Gastrocnemius medialis (tissue), 4 donors: ENCODE data around the gene ADCY1. TPM values are rescaled to one million over a fixed set of nuclear protein-coding genes. Genes with fewer than 3 reads are reported as not detected.

Experiments used
- ATAC-seq, 2 donors: fragments of 150-250 bp; one replicate each; pipeline ENCODE4 v1.9.1; 2016
- DNase-seq, 2 donors: peaks; one replicate each; pipeline ENCODE4 v3.0.0-alpha.2; 2019
- H3K27ac ChIP-seq, 4 donors: fragments of 200-600 bp; sonication (generic); 1 replicate in 1 of 4; 2 replicates in 3 of 4; pipeline ENCODE4 v1.5.1; 2016 to 2018; ENCODE audit warnings: mild to moderate bottlenecking in 2 of 4, moderate library complexity in 1 of 4
- H3K27me3 ChIP-seq, 3 donors: fragments of 200-600 bp; sonication (generic) in 2 of 3; 1 replicate in 1 of 3; 2 replicates in 2 of 3; pipeline versions ENCODE4 v1.5.1 to v1.6.0; 2016 to 2019; ENCODE audit warnings: mild to moderate bottlenecking in 1 of 3, moderate library complexity in 1 of 3
- H3K36me3 ChIP-seq, 2 donors: fragments of 200-600 bp; sonication (generic) in 1 of 2; one replicate each; pipeline ENCODE4 v1.5.1; 2017 to 2018
- H3K4me1 ChIP-seq, 2 donors: fragments of 200-600 bp; sonication (generic) in 1 of 2; one replicate each; pipeline ENCODE4 v1.5.1; 2016 to 2017; ENCODE audit warnings: mild to moderate bottlenecking in 2 of 2
- H3K4me3 ChIP-seq, 4 donors: fragments of 200-600 bp; sonication (generic) in 3 of 4; 1 replicate in 1 of 4; 2 replicates in 3 of 4; pipeline ENCODE4 v1.5.1; 2016 to 2019; ENCODE audit warnings: mild to moderate bottlenecking in 2 of 4
- H3K9me3 ChIP-seq, 3 donors: fragments of 200-600 bp; sonication (generic) in 2 of 3; 1 replicate in 1 of 3; 2 replicates in 2 of 3; pipeline ENCODE4 v1.5.1; 2016 to 2019
- POLR2A ChIP-seq, 2 donors: fragments of 450-650 bp; IDR thresholded peaks; one replicate each; pipeline ENCODE4 v1.6.1; 2017; ENCODE audit warnings: antibody characterized with exemption in 2 of 2, mild to moderate bottlenecking in 2 of 2, moderate library complexity in 2 of 2
- in situ Hi-C, 4 donors: fragments of 200-750 bp; cut with MboI; loops; one replicate each; pipeline versions ENCODE4 v1.15.0 to v1.8.0; 2017; ENCODE audit warnings: low sequenced_read_pairs in 4 of 4
- intact Hi-C: fragments of 100-400 bp; cut with DNase I; formaldehyde crosslinking; loops from one replicate; pipeline ENCODE4 v1.15.1; 2023; ENCODE audit warnings: low total_unique reads
- total RNA-seq, 4 donors: library from RNA; depleted of rRNA; stranded (reverse); fragments of >200 nt; gene quantifications; one replicate each; pipeline versions ENCODE4 v1.1.0 to v1.2.3, GENCODE V29; 2016
- TF ChIP-seq, protein P1 (sequence below), 5 experiments: fragments of 450-650 bp in 3 of 5; fragments of 200-600 bp in 2 of 5; sonication (generic) in 2 of 5; IDR thresholded peaks in 4 of 5; conservative IDR thresholded peaks in 1 of 5; 1 replicate in 4 of 5; 2 replicates in 1 of 5; pipeline ENCODE4 v1.5.1; 2016 to 2019; ENCODE audit warnings: antibody characterized with exemption in 5 of 5, mild to moderate bottlenecking in 3 of 5, moderate library complexity in 3 of 5

Gene ADCY1
- total RNA-seq, 4 donors from 2014 or later, result 0.42 to 3.5 (median 1.4) TPM

DNA sequence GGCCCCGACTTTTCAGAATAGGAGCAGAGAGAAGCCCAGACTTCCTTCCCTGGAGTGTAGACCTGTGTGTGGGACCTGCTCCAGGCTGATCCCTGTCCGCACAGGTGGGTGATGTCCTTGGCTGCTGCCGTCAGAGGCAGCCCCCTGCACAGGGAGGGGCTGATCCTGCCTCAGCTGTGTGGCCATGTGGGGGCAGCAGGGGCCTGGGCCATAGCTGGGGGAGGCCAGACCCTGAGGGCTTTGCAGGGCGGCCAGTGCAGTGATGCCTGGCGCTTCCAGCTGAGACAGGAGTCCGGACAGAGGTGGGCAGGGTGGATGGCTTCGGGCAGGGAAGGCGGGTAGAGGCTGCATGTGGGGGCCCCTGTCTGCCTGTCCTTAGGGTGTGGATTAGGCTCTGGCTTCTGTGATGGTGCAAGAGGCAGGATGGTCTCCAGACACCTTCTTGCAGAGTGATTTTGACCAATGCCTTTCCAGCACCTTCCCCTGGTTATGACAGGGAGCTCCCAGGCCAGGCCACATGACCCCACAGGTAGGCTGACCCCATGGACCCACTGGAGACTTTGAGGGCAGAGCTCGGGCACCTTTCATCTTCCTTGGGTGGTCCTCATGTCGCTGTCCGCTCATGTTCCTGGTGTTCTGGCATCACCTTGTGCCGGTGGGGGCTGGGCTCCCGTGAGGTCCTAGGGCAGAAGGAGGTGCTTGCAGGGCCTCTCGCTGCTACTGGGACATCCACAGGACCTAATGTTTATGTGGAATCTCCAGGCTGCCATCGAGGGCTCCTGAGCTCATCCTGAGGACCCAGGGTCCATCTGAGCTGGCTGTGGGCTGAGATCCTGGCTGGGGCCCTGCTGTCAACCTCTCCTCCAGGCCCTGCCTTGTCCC, 141.5 kb downstream of the ADCY1 start:
- no peak overlapping the region for H3K27ac ChIP-seq

DNA sequence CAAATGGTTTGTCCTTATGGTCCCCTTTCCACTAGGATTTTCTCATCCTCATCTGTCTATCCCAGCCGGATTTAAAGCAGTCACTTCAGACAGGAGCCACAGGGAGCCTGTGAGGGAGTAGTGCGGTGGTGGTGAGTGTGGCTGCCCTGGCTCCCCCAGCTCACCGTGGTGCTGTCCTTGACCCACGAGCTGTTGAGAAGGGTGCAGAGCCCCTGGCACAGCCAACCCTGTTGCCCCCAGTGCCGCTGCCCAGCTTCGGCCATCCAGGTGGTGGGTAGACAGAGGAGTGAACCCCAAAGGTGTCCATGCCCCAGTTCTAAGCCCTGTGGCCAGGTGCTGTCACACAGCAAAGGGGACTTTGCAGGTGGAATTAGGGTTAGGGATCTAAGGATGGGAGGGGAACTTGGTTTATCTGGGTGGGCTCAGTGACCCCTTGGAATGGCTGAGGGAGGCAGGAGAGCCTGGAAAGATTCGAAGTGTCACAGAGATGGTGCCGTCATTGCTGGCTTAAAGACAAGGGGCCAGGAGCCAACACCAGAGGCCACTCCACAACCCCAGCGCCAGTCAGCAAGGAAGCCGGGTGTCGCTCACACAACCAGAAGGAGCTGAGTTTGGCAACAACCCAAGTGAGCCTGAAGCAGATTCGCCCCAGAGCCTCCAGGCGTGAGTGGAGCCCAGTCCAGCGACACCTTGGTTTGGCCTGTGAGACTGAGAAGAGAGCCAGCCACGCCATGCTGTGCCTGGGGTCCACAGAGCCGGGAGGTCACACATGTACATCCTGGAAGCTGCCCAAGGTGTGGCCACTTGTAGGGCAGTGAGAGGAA, 142.4 kb downstream of the ADCY1 start:
- TF ChIP-seq, protein P1, sequence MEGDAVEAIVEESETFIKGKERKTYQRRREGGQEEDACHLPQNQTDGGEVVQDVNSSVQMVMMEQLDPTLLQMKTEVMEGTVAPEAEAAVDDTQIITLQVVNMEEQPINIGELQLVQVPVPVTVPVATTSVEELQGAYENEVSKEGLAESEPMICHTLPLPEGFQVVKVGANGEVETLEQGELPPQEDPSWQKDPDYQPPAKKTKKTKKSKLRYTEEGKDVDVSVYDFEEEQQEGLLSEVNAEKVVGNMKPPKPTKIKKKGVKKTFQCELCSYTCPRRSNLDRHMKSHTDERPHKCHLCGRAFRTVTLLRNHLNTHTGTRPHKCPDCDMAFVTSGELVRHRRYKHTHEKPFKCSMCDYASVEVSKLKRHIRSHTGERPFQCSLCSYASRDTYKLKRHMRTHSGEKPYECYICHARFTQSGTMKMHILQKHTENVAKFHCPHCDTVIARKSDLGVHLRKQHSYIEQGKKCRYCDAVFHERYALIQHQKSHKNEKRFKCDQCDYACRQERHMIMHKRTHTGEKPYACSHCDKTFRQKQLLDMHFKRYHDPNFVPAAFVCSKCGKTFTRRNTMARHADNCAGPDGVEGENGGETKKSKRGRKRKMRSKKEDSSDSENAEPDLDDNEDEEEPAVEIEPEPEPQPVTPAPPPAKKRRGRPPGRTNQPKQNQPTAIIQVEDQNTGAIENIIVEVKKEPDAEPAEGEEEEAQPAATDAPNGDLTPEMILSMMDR (IDR thresholded peaks at IDR 0.05 in 4 of 5, conservative IDR thresholded peaks at IDR 0.05 in 1 of 5), result no peak
- TF ChIP-seq POLR2A (IDR thresholded peaks at IDR 0.05), result no peak
- H3K9me3 ChIP-seq, result no peaks in the 10 kb centered on the region
- no peak overlapping the region for H3K27ac ChIP-seq
- ATAC-seq, result no peak
- in situ Hi-C loops, result no loop called here
- H3K4me3 ChIP-seq, result no peak overlapping the region
- H3K27me3 ChIP-seq, result no peaks in the 10 kb centered on the region
- H3K36me3 ChIP-seq, result no peaks in the 10 kb centered on the region
- no peak for DNase-seq
- intact Hi-C loops, result no loop called here
- H3K4me1 ChIP-seq, result no peaks in the 10 kb centered on the region

More for the DNA sequence above, 141.5 kb downstream of the ADCY1 start:
- H3K4me3 ChIP-seq, result no peak overlapping the region
- H3K36me3 ChIP-seq, result no peaks in the 10 kb centered on the region
- in situ Hi-C loops (no loop called here), intact Hi-C loops (no loop called here)
- H3K9me3 ChIP-seq, result no peaks in the 10 kb centered on the region
- H3K4me1 ChIP-seq, result no peaks in the 10 kb centered on the region
- H3K27me3 ChIP-seq, result no peaks in the 10 kb centered on the region
- TF ChIP-seq, protein P1 (IDR thresholded peaks at IDR 0.05 in 4 of 5, conservative IDR thresholded peaks at IDR 0.05 in 1 of 5), result no peak
- no peak for TF ChIP-seq POLR2A (IDR thresholded peaks at IDR 0.05)
- no peak for DNase-seq
- no peak for ATAC-seq

DNA sequence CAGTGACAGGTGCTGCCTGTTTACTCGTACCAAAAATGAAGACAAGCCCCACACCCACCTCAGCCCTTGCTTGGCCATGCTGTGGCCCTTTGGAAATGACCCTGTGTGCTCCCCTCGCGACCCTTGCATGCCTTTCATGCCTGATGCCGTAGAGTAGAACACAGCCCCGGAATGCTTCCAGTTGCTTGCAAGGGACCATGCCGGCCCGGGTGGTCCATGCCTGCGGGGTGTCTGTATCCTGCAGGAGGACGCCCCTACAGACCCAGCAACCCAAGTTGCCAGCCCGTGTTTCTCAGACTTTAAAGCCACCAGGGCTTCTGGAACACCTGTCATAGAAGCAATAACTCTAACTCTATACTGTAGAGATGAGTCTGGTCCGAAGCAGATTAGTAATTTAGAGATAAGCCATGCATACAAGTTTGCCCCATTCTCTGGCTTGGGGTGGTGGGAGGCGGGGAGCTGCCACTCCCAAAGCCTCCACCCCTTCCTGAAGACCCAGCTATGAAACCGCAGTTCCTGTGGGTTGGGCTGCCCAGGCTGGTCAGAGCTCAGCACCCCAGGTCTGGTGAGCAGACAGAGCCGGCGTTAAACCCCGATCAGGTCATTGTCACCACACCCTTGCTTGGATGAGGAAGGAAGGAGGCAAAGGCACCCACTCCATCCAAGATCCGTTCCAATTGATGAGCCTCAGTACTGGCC, 143.5 kb downstream of the ADCY1 start:
- intact Hi-C loops (no loop called here), in situ Hi-C loops (no loop called here)
- Histone ChIP-seq H3K36me3 (no peaks in the 10 kb centered on the region), H3K27ac (no peak overlapping the region), H3K4me3 (no peak overlapping the region), H3K27me3 (no peaks in the 10 kb centered on the region), H3K9me3 (no peaks in the 10 kb centered on the region), H3K4me1 (no peaks in the 10 kb centered on the region)
- TF ChIP-seq POLR2A (IDR thresholded peaks at IDR 0.05), result no peak
- TF ChIP-seq, protein P1 (IDR thresholded peaks at IDR 0.05 in 4 of 5, conservative IDR thresholded peaks at IDR 0.05 in 1 of 5), result no peak
- ATAC-seq (no peak), DNase-seq (no peak)

DNA sequence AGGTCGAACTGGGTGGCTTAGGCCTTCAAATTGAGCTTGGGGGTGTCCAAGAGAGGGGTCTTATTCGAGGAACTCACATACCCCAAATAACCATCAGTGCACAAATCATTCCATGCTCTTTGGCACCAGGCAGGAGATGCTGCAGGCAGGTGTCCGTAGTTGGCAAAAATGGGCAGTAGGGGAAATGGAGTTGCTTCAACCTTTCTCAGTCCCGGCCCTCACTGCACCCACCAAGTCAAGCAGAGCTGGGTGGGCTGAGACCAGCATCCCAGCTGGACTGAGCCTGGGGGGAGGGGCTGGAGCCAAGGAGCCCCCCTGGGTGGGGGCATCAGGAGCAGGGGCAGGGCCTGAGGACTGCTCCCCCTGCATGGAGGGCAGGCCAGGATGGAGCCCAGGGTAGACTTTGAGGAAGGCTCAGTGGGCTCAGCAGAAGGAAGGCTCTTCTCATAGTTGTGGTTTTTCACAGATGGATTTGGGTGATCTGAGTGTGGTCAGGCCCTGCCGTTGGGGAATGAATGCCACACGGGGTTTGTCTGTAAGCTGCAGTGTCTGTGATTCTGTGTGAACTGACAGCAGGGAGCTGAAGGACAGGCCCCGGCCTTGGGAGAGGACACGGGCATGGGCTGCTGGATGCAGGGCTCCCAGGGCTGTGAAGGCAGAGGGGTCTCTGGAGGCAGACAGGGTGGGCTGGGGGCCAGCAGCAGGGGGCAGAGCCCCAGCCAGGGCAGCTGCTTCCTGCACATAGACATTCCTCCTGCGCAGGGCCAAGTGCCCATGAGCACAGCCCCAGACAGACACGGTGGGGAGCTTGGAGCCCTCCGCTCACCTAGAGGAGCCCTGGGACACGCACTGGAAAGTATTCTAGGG, 144.5 kb downstream of the ADCY1 start:
- Histone ChIP-seq H3K4me1 (no peaks in the 10 kb centered on the region), H3K27ac (no peak overlapping the region), H3K9me3 (no peaks in the 10 kb centered on the region), H3K4me3 (no peak overlapping the region), H3K36me3 (peaks cover 0 to 6% of the 10 kb centered on the region in 2 donors), H3K27me3 (no peaks in the 10 kb centered on the region)
- ATAC-seq, result no peak
- intact Hi-C loops, result no loop called here
- DNase-seq, result no peak
- in situ Hi-C loops, result no loop called here
- TF ChIP-seq, protein P1 (IDR thresholded peaks at IDR 0.05 in 4 of 5, conservative IDR thresholded peaks at IDR 0.05 in 1 of 5), result no peak
- no peak for TF ChIP-seq POLR2A (IDR thresholded peaks at IDR 0.05)
